ENCODE measurements around the gene ELOVL1.
"Not testable (repeated sequence)": the region's sequence is repeated elsewhere in the genome, so short reads cannot be mapped to it uniquely, and the experiment has no call there.

The ELOVL1 gene

GRCh38 chr1:43367904-43368645, at the start of gene ELOVL1:
Gene ELOVL1 (minus strand): TSS chr1:43368011. CDS start chr1:43365609, 2,402 bp downstream.
- H3K36me3 Mint-ChIP-seq (ENCODE audit: low read depth), result peaks cover 36% of the 10 kb centered on the region
- peak; percentile 93 for DNase-seq

GRCh38 chr1:43415901-43416300, 48.1 kb upstream of the ELOVL1 start:
- no peaks in the 10 kb centered on the region for H3K27me3 Mint-ChIP-seq
- peaks cover 15% of the 10 kb centered on the region for H3K36me3 Mint-ChIP-seq (ENCODE audit: low read depth)
- no peak overlapping the region for H3K27ac Mint-ChIP-seq
- no peak for DNase-seq
- no peak overlapping the region for H3K4me3 Mint-ChIP-seq
- H3K4me1 Mint-ChIP-seq, result no peaks in the 10 kb centered on the region
- H3K9me3 Mint-ChIP-seq, result no peaks in the 10 kb centered on the region
- no peak for ATAC-seq

More at GRCh38 chr1:43367904-43368645, at the start of gene ELOVL1:
- Mint-ChIP-seq H3K9me3 (no peaks in the 10 kb centered on the region), H3K27ac (peak within 1 kb of the TSS; percentile 99), H3K4me1 (peaks cover 41% of the 10 kb centered on the region), H3K4me3 (peak within 1 kb of the TSS; percentile 100), H3K27me3 (no peaks in the 10 kb centered on the region)
- peak; percentile 83 for ATAC-seq

GRCh38 chr1:43414634-43415223, 46.9 kb upstream of the ELOVL1 start:
- Mint-ChIP-seq H3K9me3 (no peaks in the 10 kb centered on the region), H3K4me3 (no peak overlapping the region), H3K27ac (peak overlapping the region; percentile 4), H3K4me1 (no peaks in the 10 kb centered on the region), H3K36me3 (ENCODE audit: low read depth) (peaks cover 19% of the 10 kb centered on the region), H3K27me3 (no peaks in the 10 kb centered on the region)
- ATAC-seq (peak; percentile 94), DNase-seq (peak; percentile 60)

GRCh38 chr1:43413426-43413825, 45.6 kb upstream of the ELOVL1 start:
- H3K4me3 Mint-ChIP-seq, ATAC-seq, H3K27me3 Mint-ChIP-seq, DNase-seq, H3K9me3 Mint-ChIP-seq, H3K4me1 Mint-ChIP-seq, H3K27ac Mint-ChIP-seq: not testable (repeated sequence)
- H3K36me3 Mint-ChIP-seq (ENCODE audit: low read depth), result peaks cover 29% of the 10 kb centered on the region

GRCh38 chr1:43410571-43410970, 42.8 kb upstream of the ELOVL1 start:
- Mint-ChIP-seq H3K9me3 (no peaks in the 10 kb centered on the region), H3K27me3 (no peaks in the 10 kb centered on the region), H3K27ac (no peak overlapping the region), H3K4me1 (no peaks in the 10 kb centered on the region), H3K4me3 (no peak overlapping the region), H3K36me3 (ENCODE audit: low read depth) (peaks cover 37% of the 10 kb centered on the region)
- DNase-seq (no peak), ATAC-seq (no peak)

- DNase-seq (no peak), ATAC-seq (no peak)
- Mint-ChIP-seq H3K9me3 (no peaks in the 10 kb centered on the region), H3K36me3 (ENCODE audit: low read depth) (peaks cover 37% of the 10 kb centered on the region), H3K27me3 (no peaks in the 10 kb centered on the region), H3K4me3 (no peak overlapping the region), H3K27ac (no peak overlapping the region), H3K4me1 (peaks cover 2% of the 10 kb centered on the region)
Measured at GRCh38 chr1:43405876-43406234, 38.0 kb upstream of the ELOVL1 start.

GRCh38 chr1:43405219-43405875, 37.5 kb upstream of the ELOVL1 start:
- DNase-seq, result no peak
- Mint-ChIP-seq H3K36me3 (ENCODE audit: low read depth) (peaks cover 35% of the 10 kb centered on the region), H3K9me3 (no peaks in the 10 kb centered on the region), H3K4me1 (peaks cover 2% of the 10 kb centered on the region), H3K27me3 (no peaks in the 10 kb centered on the region), H3K4me3 (no peak overlapping the region), H3K27ac (no peak overlapping the region)
- ATAC-seq, result no peak

GRCh38 chr1:43404353-43404752, 36.5 kb upstream of the ELOVL1 start:
- Mint-ChIP-seq H3K4me3 (no peak overlapping the region), H3K4me1 (peaks cover 2% of the 10 kb centered on the region), H3K27ac (no peak overlapping the region), H3K9me3 (no peaks in the 10 kb centered on the region), H3K27me3 (no peaks in the 10 kb centered on the region), H3K36me3 (ENCODE audit: low read depth) (peaks cover 29% of the 10 kb centered on the region)
- ATAC-seq (no peak), DNase-seq (no peak)

- peaks cover 2% of the 10 kb centered on the region for H3K4me1 Mint-ChIP-seq
- H3K27me3 Mint-ChIP-seq, result no peaks in the 10 kb centered on the region
- H3K27ac Mint-ChIP-seq, result no peak overlapping the region
- ATAC-seq (no peak), DNase-seq (no peak)
- H3K9me3 Mint-ChIP-seq, result no peaks in the 10 kb centered on the region
- H3K36me3 Mint-ChIP-seq (ENCODE audit: low read depth), result peaks cover 23% of the 10 kb centered on the region
- no peak overlapping the region for H3K4me3 Mint-ChIP-seq
Measured at GRCh38 chr1:43402089-43402865, 34.5 kb upstream of the ELOVL1 start.

GRCh38 chr1:43400441-43400840, 32.6 kb upstream of the ELOVL1 start:
- peaks cover 16% of the 10 kb centered on the region for H3K36me3 Mint-ChIP-seq (ENCODE audit: low read depth)
- not testable (repeated sequence) for ATAC-seq, DNase-seq, H3K4me3 Mint-ChIP-seq, H3K9me3 Mint-ChIP-seq, H3K27ac Mint-ChIP-seq, H3K27me3 Mint-ChIP-seq, H3K4me1 Mint-ChIP-seq

GRCh38 chr1:43398227-43398626, 30.4 kb upstream of the ELOVL1 start:
- Mint-ChIP-seq H3K4me1 (peaks cover 2% of the 10 kb centered on the region), H3K4me3 (no peak overlapping the region), H3K27ac (no peak overlapping the region), H3K27me3 (no peaks in the 10 kb centered on the region), H3K36me3 (ENCODE audit: low read depth) (peaks cover 5% of the 10 kb centered on the region), H3K9me3 (no peaks in the 10 kb centered on the region)
- DNase-seq, result no peak
- no peak for ATAC-seq

GRCh38 chr1:43396059-43396458, 28.2 kb upstream of the ELOVL1 start:
- Mint-ChIP-seq H3K36me3 (ENCODE audit: low read depth) (peaks cover 3% of the 10 kb centered on the region), H3K9me3 (no peaks in the 10 kb centered on the region), H3K4me3 (no peak overlapping the region), H3K27me3 (no peaks in the 10 kb centered on the region), H3K4me1 (peaks cover 9% of the 10 kb centered on the region), H3K27ac (no peak overlapping the region)
- no peak for DNase-seq
- ATAC-seq, result no peak

- no peaks in the 10 kb centered on the region for H3K27me3 Mint-ChIP-seq
- DNase-seq, result no peak
- no peak overlapping the region for H3K4me3 Mint-ChIP-seq
- H3K4me1 Mint-ChIP-seq, result peaks cover 13% of the 10 kb centered on the region
- peaks cover 3% of the 10 kb centered on the region for H3K36me3 Mint-ChIP-seq (ENCODE audit: low read depth)
- no peaks in the 10 kb centered on the region for H3K9me3 Mint-ChIP-seq
- no peak overlapping the region for H3K27ac Mint-ChIP-seq
- no peak for ATAC-seq
Measured at GRCh38 chr1:43395523-43395922, 27.7 kb upstream of the ELOVL1 start.

GRCh38 chr1:43392702-43393101, 24.9 kb upstream of the ELOVL1 start:
- H3K9me3 Mint-ChIP-seq, result no peaks in the 10 kb centered on the region
- H3K27ac Mint-ChIP-seq, result no peak overlapping the region
- peaks cover 6% of the 10 kb centered on the region for H3K36me3 Mint-ChIP-seq (ENCODE audit: low read depth)
- no peak for DNase-seq
- no peak for ATAC-seq
- H3K27me3 Mint-ChIP-seq, result no peaks in the 10 kb centered on the region
- no peak overlapping the region for H3K4me3 Mint-ChIP-seq
- H3K4me1 Mint-ChIP-seq, result peaks cover 34% of the 10 kb centered on the region
